ENCODE data around the gene AGER. TPM values are rescaled to one million over a fixed set of nuclear protein-coding genes. Genes with fewer than 3 reads are reported as not detected.

The AGER gene
- total and polyA plus RNA-seq, 2 of the 4 experiments (the other 2 are of a cell fraction) = 0.18 to 4.2 TPM

- no TSS peak for BruUV-seq (replicated peaks)
- Histone ChIP-seq H3K4me2 (ENCODE audit: low read depth, low read length) (no peak overlapping the region), H4K91ac (ENCODE audit: insufficient read depth, low read depth, low read length) (no peak overlapping the region), H3K9me3 (ENCODE audit: control insufficient read depth, insufficient read depth, low read length) (no peaks in the 10 kb centered on the region), H3K18ac (ENCODE audit: low read depth, low read length) (no peak overlapping the region), H3K4me3 (ENCODE audit: insufficient read depth, low read depth, low read length) (no peak overlapping the region), H3K23ac (ENCODE audit: low read depth, low read length) (no peak overlapping the region), H4K20me1 (ENCODE audit: insufficient read depth, low read length) (no peaks in the 10 kb centered on the region), H2AK5ac (ENCODE audit: low read depth, low read length) (no peak overlapping the region), H2AK9ac (replicated peaks; ENCODE audit: low read depth, low read length, poor library complexity) (no peak overlapping the region), H4K8ac (ENCODE audit: low read depth in 2 of 2, low read length in 2 of 2) (no peak overlapping the region), H3K36me3 (ENCODE audit: control insufficient read depth, insufficient read depth, low read length) (peaks cover 23% of the 10 kb centered on the region), H3K27me3 (ENCODE audit: control insufficient read depth, insufficient read depth, low read length) (no peaks in the 10 kb centered on the region), H3K79me1 (ENCODE audit: low read depth in 1 of 2, low read length in 2 of 2) (peaks cover 6 to 27% of the 10 kb centered on the region in 2 experiments), H3K27ac (ENCODE audit: insufficient read depth, low read length) (no peak overlapping the region), H2BK15ac (ENCODE audit: low read depth, low read length) (no peak overlapping the region), H2AFZ (replicated peaks; ENCODE audit: low read length, poor library complexity) (no peak overlapping the region), H2BK5ac (ENCODE audit: low read depth, low read length, poor library complexity, severe bottlenecking) (no peak overlapping the region), H3K9me1 (ENCODE audit: insufficient read depth, low read length) (no peaks in the 10 kb centered on the region), H3K4ac (ENCODE audit: low read depth, low read length) (no peak overlapping the region), H3K9ac (ENCODE audit: low read depth, low read length) (no peak overlapping the region), H3K56ac (ENCODE audit: extremely low read depth, insufficient read depth, low read length) (no peak overlapping the region), H3K4me1 (ENCODE audit: control insufficient read depth, insufficient read depth, low read length) (peaks cover 9% of the 10 kb centered on the region; the same call in 1 of the 2 replicates), H3K14ac (replicated peaks; ENCODE audit: low read depth, low read length) (no peak overlapping the region), H2BK20ac (ENCODE audit: low read depth, low read length) (no peak overlapping the region), H4K5ac (ENCODE audit: low read depth, low read length) (no peak overlapping the region), H2BK120ac (ENCODE audit: low read depth, low read length) (no peak overlapping the region)
- TF ChIP-seq MXI1 (IDR thresholded peaks at IDR 0.05; ENCODE audit: borderline replicate concordance, low read depth, low read length) (no peak), RCOR1 (IDR thresholded peaks at IDR 0.05; ENCODE audit: insufficient replicate concordance, low read length) (no peak), CHD1 (IDR thresholded peaks at IDR 0.05; ENCODE audit: low read depth, low read length) (no peak), NFE2L2 (IDR thresholded peaks at IDR 0.05; ENCODE audit: low read depth, low read length) (no peak), MAFK (IDR thresholded peaks at IDR 0.05; ENCODE audit: low read depth, low read length) (no peak)
- DNase-seq = no peak
- ChIA-PET CTCF (no interaction called here), POLR2A (ENCODE audit: unreplicated experiment) (no interaction called here)
- intact Hi-C loops (cut with micrococcal nuclease) (loop anchor here (10.0 kb wide), 1 partner anchor 113 kb away; no protein-coding TSS in a partner anchor), dilution Hi-C loops (cut with HindIII; ENCODE audit: low sequenced_read_pairs, unreplicated experiment) (no loop called here), in situ Hi-C loops (cut with MboI; ENCODE audit: low sequenced_read_pairs) (loop anchor here (5.0 kb wide), 1 partner anchor 41 kb away; no protein-coding TSS in a partner anchor)
- no peak for ATAC-seq (ENCODE audit: low read depth)
Measured at GRCh38 chr6:32158052-32158451, 26.0 kb downstream of the AGER start.

Measured in IMR-90 (cell line).